ENCODE results near the gene PIK3CA.
"Not testable (repeated sequence)": the region's sequence is repeated elsewhere in the genome, so short reads cannot be mapped to it uniquely, and the experiment has no call there.

- TF ChIP-seq POLR2A, CTCF (IDR thresholded peaks at IDR 0.05): not testable (repeated sequence)
Measured at GRCh38 chr3:179274434-179274833, 126.3 kb downstream of the PIK3CA start.

Data from adrenal gland (tissue), 5 donors.